GM12878 (cell line): ENCODE data around the gene SKIL. TPM values are rescaled to one million over a fixed set of nuclear protein-coding genes. Genes with fewer than 3 reads are reported as not detected.

Experiments
- ATAC-seq: fragments of 200-7000 bp; cut with Tn5 transposase; 3 replicates; pipeline ENCODE4 v1.9.1; 2020; ENCODE audit warnings: mild to moderate bottlenecking, moderate library complexity
- BruUV-seq: library from RNA; stranded (reverse); fragments of 400-500 nt; replicated peaks from 2 replicates; lab custom pipeline; 2021; lab: Mats Ljungman, UMichigan
- CTCF ChIA-PET: fragments of 300-600 bp; sonication (Branson Sonifier 250); formaldehyde crosslinking; extraction: SDS; loops from one replicate; lab custom pipeline; 2021; ENCODE audit warnings: inconsistent platforms; lab: Yijun Ruan, JAX
- POLR2A ChIA-PET: fragments of 350-600 bp; formaldehyde crosslinking; extraction: SDS; loops from one replicate; lab custom pipeline; 2021; ENCODE audit warnings: inconsistent platforms; lab: Charles Lee
- RAD21 ChIA-PET: fragments of 300-600 bp; sonication (Branson Sonifier 250); formaldehyde crosslinking; loops from one replicate; lab custom pipeline; 2023; ENCODE audit warnings: antibody characterized with exemption; ENCODE audit not compliant: unreplicated experiment; lab: Charles Lee
- SMC1A ChIA-PET: fragments of 300-600 bp; sonication (Branson Sonifier 250); formaldehyde crosslinking; loops from one replicate; lab custom pipeline; 2023; ENCODE audit not compliant: unreplicated experiment, uncharacterized antibody; lab: Charles Lee
- DNase-seq: peaks from one replicate; pipeline ENCODE4 v3.0.0-alpha.2; 2011; ENCODE audit warnings: low read depth, low spot score
- FAIRE-seq: peaks from 3 replicates; lab custom pipeline; 2011; peaks lifted over from hg19 to GRCh38; lab: Jason Lieb, UNC
- H2AFZ ChIP-seq: 2 replicates; pipeline ENCODE4 v1.6.0; 2011; ENCODE audit warnings: low read depth, low read length, control low read depth; ENCODE audit not compliant: control insufficient read depth
- H3K27ac ChIP-seq: 2 replicates; pipeline ENCODE4 v1.5.1; 2011; ENCODE audit warnings: control low read depth; ENCODE audit not compliant: control insufficient read depth, insufficient read depth
- H3K27me3 ChIP-seq, 2 experiments: replicated peaks in 1 of 2; 2 replicates each; pipeline versions ENCODE4 v1.6.0 to v1.6.1; 2011; ENCODE audit warnings: low read length in 1 of 2; ENCODE audit not compliant: control insufficient read depth in 2 of 2, insufficient read depth in 2 of 2
- H3K36me3 ChIP-seq, 2 experiments: 2 replicates each; pipeline ENCODE4 v1.5.1; 2011; ENCODE audit warnings: low read length in 1 of 2; ENCODE audit not compliant: control insufficient read depth in 2 of 2, insufficient read depth in 2 of 2
- H3K4me1 ChIP-seq: 2 replicates; pipeline ENCODE4 v1.6.1; 2011; ENCODE audit warnings: mild to moderate bottlenecking, low read length, moderate library complexity, mixed read lengths; ENCODE audit not compliant: control insufficient read depth, insufficient read depth
- H3K4me2 ChIP-seq: 2 replicates; pipeline ENCODE4 v1.6.0; 2011; ENCODE audit warnings: control low read depth; ENCODE audit not compliant: control insufficient read depth, insufficient read depth
- H3K4me3 ChIP-seq: fragments of 200-600 bp; sonication (generic); 2 replicates; pipeline ENCODE4 v1.5.1; 2016
- H3K79me2 ChIP-seq: 2 replicates; pipeline ENCODE4 v1.6.0; 2011; ENCODE audit warnings: low read length; ENCODE audit not compliant: control insufficient read depth, insufficient read depth
- H3K9ac ChIP-seq: 2 replicates; pipeline ENCODE4 v1.8.0; 2011; ENCODE audit warnings: low read length, control low read depth, mixed read lengths; ENCODE audit not compliant: control insufficient read depth, insufficient read depth
- H3K9me3 ChIP-seq: replicated peaks from 3 replicates; pipeline ENCODE4 v1.5.1; 2011; ENCODE audit warnings: mild to moderate bottlenecking, low read length; ENCODE audit not compliant: control insufficient read depth, insufficient read depth
- H4K20me1 ChIP-seq: 2 replicates; pipeline ENCODE4 v1.6.0; 2011; ENCODE audit not compliant: control insufficient read depth, insufficient read depth
- E2F4 ChIP-seq: IDR thresholded peaks from 2 replicates; pipeline ENCODE4 v1.6.1; 2012; ENCODE audit warnings: low read depth, low read length, improper control_type of control experiment
- ESRRA ChIP-seq: IDR thresholded peaks from 2 replicates; pipeline ENCODE4 v1.6.1; 2012; ENCODE audit warnings: mild to moderate bottlenecking, low read length, improper control_type of control experiment
- HDAC6 ChIP-seq: fragments of 200-600 bp; sonication (generic); IDR thresholded peaks from one replicate; pipeline ENCODE4 v1.8.0; 2017; ENCODE audit warnings: antibody characterized with exemption; ENCODE audit not compliant: unreplicated experiment
- PAX5 ChIP-seq: IDR thresholded peaks from 2 replicates; pipeline ENCODE4 v1.6.1; 2011; ENCODE audit warnings: low read depth, low read length, borderline replicate concordance
- POU2F2 ChIP-seq: IDR thresholded peaks from 3 replicates; pipeline ENCODE4 v1.6.1; 2011; ENCODE audit warnings: low read depth, mild to moderate bottlenecking, low read length, borderline replicate concordance
- RAD21 ChIP-seq: IDR thresholded peaks from 2 replicates; pipeline ENCODE4 v1.6.1; 2011; ENCODE audit warnings: mild to moderate bottlenecking, low read depth, low read length, moderate library complexity; ENCODE audit not compliant: insufficient read depth
- RB1 ChIP-seq: fragments of 450-650 bp; formaldehyde crosslinking; IDR thresholded peaks from 2 replicates; pipeline ENCODE4 v1.6.1; 2017; ENCODE audit warnings: mild to moderate bottlenecking, borderline replicate concordance
- RELB ChIP-seq: fragments of 450-650 bp; IDR thresholded peaks from 2 replicates; pipeline ENCODE4 v1.6.1; 2017; ENCODE audit warnings: low read depth, mild to moderate bottlenecking, moderate library complexity
- RFX5 ChIP-seq: IDR thresholded peaks from 2 replicates; pipeline ENCODE4 v1.6.1; 2011; ENCODE audit warnings: low read depth, low read length, improper control_type of control experiment
- RUNX3 ChIP-seq: IDR thresholded peaks from 2 replicates; pipeline ENCODE4 v1.6.1; 2012; ENCODE audit warnings: low read length, inconsistent platforms
- STAT1 ChIP-seq: fragments of 450-650 bp; conservative IDR thresholded peaks from 2 replicates; pipeline ENCODE4 v1.6.1; 2014; ENCODE audit warnings: antibody characterized with exemption, mild to moderate bottlenecking
- ZNF217 ChIP-seq: fragments of 450-650 bp; IDR thresholded peaks from 2 replicates; pipeline ENCODE4 v1.6.1; 2017; ENCODE audit warnings: antibody characterized with exemption, mild to moderate bottlenecking
- WGBS: methylation state at CpG from one replicate; pipeline ENCODE4 v1.1.6; 2016; ENCODE audit warnings: low lambda C conversion rate; ENCODE audit not compliant: insufficient replicate concordance, insufficient coverage; ENCODE audit errors: missing lambda C conversion rate; 5-methylcytosine and 5-hydroxymethylcytosine counted together
- in situ Hi-C: fragments of 300-500 bp; cut with MboI; formaldehyde crosslinking; loops from 9 replicates; pipeline ENCODE4 v1.14.3; 2018; ENCODE audit warnings: mixed read lengths
- intact Hi-C: fragments of 100-400 bp; cut with micrococcal nuclease; formaldehyde crosslinking; loops from one replicate; pipeline ENCODE4 v1.14.2; 2022; ENCODE audit not compliant: unreplicated experiment
- polyA plus RNA-seq, 11 experiments: library from polyadenylated mRNA; depleted of rRNA in 4 of 11; unstranded in 6 of 11; stranded (reverse) in 5 of 11; fragments of >200 nt; fragmentation: Nextera tagmentation in 4 of 11; fragmentation: Illumina TruSeq in 1 of 11; extraction: Ambion mirVana in 4 of 11; extraction: Trizol in 1 of 11; gene quantifications; 1 replicate in 1 of 11; 2 replicates in 10 of 11; pipeline versions ENCODE4 v1.2.1 to v1.2.3, GENCODE V29; 2011 to 2016; ENCODE audit warnings: inconsistent platforms in 2 of 11, missing spikeins in 2 of 11, low read depth in 1 of 11
- total RNA-seq, 4 experiments: library from RNA; depleted of rRNA in 3 of 4; stranded (reverse); fragments of >200 nt in 3 of 4; fragmentation: Illumina TruSeq in 1 of 4; extraction: Trizol in 1 of 4; gene quantifications; 2 replicates each; pipeline versions ENCODE4 v1.2.1 to v1.2.3, GENCODE V29; 2013 to 2021

SKIL gene
- total and polyA plus RNA-seq, 10 of the 15 experiments (the other 5 are each of a cell fraction or from before 2014, with no cell fraction given) = 2.7 to 14.8 (median 6.7) TPM

- H3K4me1 ChIP-seq = no peaks in the 10 kb centered on the region
- in situ Hi-C loops = loop anchor here (5.0 kb wide), 1 partner anchor 101 kb away; no protein-coding TSS in a partner anchor
- H3K9me3 ChIP-seq = no peaks in the 10 kb centered on the region
- H2AFZ ChIP-seq = no peak overlapping the region
- ATAC-seq = no peak
- TF ChIP-seq ZNF217 = no peak
- TF ChIP-seq STAT1 = no peak
- TF ChIP-seq, all 136 proteins: peak for 0
- no peak overlapping the region for H3K4me2 ChIP-seq
- POLR2A ChIA-PET = no interaction called here
- no TSS peak for BruUV-seq
- intact Hi-C loops = no loop called here
- no peaks in the 10 kb centered on the region for H3K79me2 ChIP-seq
- FAIRE-seq = no peak
- CTCF ChIA-PET = interaction anchor here (0.7 to 10.2 kb wide), 39 partner anchors 10 to 650 kb away, joined by 3 to 264 read pairs (median 6); partner anchors contain the start of gene TERC
- RAD21 ChIA-PET = interaction anchor here (0.8 to 7.4 kb wide), 10 partner anchors 21 to 650 kb away, joined by 3 to 110 read pairs (median 5); no protein-coding TSS in a partner anchor
- no peak for DNase-seq
- no peak overlapping the region for H3K27ac ChIP-seq
- H3K27me3 ChIP-seq = no peaks in the 10 kb centered on the region; a peak in 1 of 4 replicates
- SMC1A ChIA-PET = interaction anchor here (0.5 to 9.2 kb wide), 22 partner anchors 10 to 551 kb away, joined by 3 to 114 read pairs (median 4); no protein-coding TSS in a partner anchor
- H4K20me1 ChIP-seq = no peaks in the 10 kb centered on the region
- H3K36me3 ChIP-seq = no peaks in the 10 kb centered on the region
- H3K4me3 ChIP-seq = no peak overlapping the region
- 90% methylated on average over 4 of the region's 4 CpGs for WGBS
- no peak overlapping the region for H3K9ac ChIP-seq
Observed at GRCh38 chr3:170413291-170413690, 55.8 kb downstream of the SKIL start.

GRCh38 chr3:170414202-170414663 is 56.7 kb downstream of the SKIL start:
- no peaks in the 10 kb centered on the region for H3K36me3 ChIP-seq
- H3K4me3 ChIP-seq = no peak overlapping the region
- no peaks in the 10 kb centered on the region for H3K4me1 ChIP-seq
- H3K4me2 ChIP-seq = no peak overlapping the region
- FAIRE-seq (peak; percentile 84), ATAC-seq (peak; percentile 83), DNase-seq (peak; percentile 13)
- WGBS = 28% methylated on average over 5 of the region's 5 CpGs
- BruUV-seq = no TSS peak
- intact Hi-C loops = loop anchor here (1.0 kb wide), 3 partner anchors 104 to 398 kb away; no protein-coding TSS in a partner anchor
- no peaks in the 10 kb centered on the region for H3K9me3 ChIP-seq
- ChIA-PET POLR2A (no interaction called here), RAD21 (interaction anchor here (0.6 to 7.4 kb wide), 21 partner anchors 11 to 651 kb away, joined by 3 to 110 read pairs (median 4); no protein-coding TSS in a partner anchor), CTCF (interaction anchor here (0.5 to 10.2 kb wide), 63 partner anchors 8 to 1420 kb away, joined by 3 to 264 read pairs (median 4); partner anchors contain the start of gene TERC), SMC1A (interaction anchor here (0.6 to 9.2 kb wide), 30 partner anchors 9 to 767 kb away, joined by 3 to 114 read pairs (median 4); no protein-coding TSS in a partner anchor)
- H3K27ac ChIP-seq = no peak overlapping the region
- peaks cover 5% of the 10 kb centered on the region in 2 experiments; a peak in 3 of 4 replicates for H3K27me3 ChIP-seq
- H2AFZ ChIP-seq = no peak overlapping the region
- no peaks in the 10 kb centered on the region for H3K79me2 ChIP-seq
- H3K9ac ChIP-seq = no peak overlapping the region
- no peaks in the 10 kb centered on the region for H4K20me1 ChIP-seq
- in situ Hi-C loops = loop anchor here (5.0 kb wide), 1 partner anchor 102 kb away; no protein-coding TSS in a partner anchor
- no peak for TF ChIP-seq E2F4
- TF ChIP-seq RELB = no peak
- no peak for TF ChIP-seq RB1
- peak; percentile 16; the same call in 1 of the 3 replicates for TF ChIP-seq POU2F2
- TF ChIP-seq RAD21 = peak; percentile 100
- TF ChIP-seq RUNX3 = peak; percentile 62
- TF ChIP-seq HDAC6 = no peak
- no peak for TF ChIP-seq RFX5
- TF ChIP-seq ESRRA = no peak
- no peak for TF ChIP-seq PAX5
